Sigmoid colon (tissue), 7 donors: ENCODE data around the gene ABCC8. TPM values are rescaled to one million over a fixed set of nuclear protein-coding genes. Genes with fewer than 3 reads are reported as not detected.

Experiments used
- DNase-seq: peaks from one replicate; pipeline ENCODE4 v3.0.0-alpha.2; 2019
- H3K27ac ChIP-seq, 4 donors: fragments of 200-600 bp; sonication (generic); one replicate each; pipeline ENCODE4 v1.5.1; 2016 to 2019; ENCODE audit warnings: mild to moderate bottlenecking in 1 of 4
- H3K27me3 ChIP-seq, 3 donors: fragments of 200-600 bp; sonication (generic); one replicate each; pipeline ENCODE4 v1.5.1; 2019; ENCODE audit warnings: mild to moderate bottlenecking in 1 of 3
- H3K36me3 ChIP-seq, 4 donors: fragments of 200-600 bp; sonication (generic); one replicate each; pipeline ENCODE4 v1.5.1; 2016 to 2019
- H3K4me1 ChIP-seq, 4 donors: fragments of 200-600 bp; sonication (generic); one replicate each; pipeline ENCODE4 v1.5.1; 2017 to 2019
- H3K4me3 ChIP-seq, 4 donors: fragments of 200-600 bp; sonication (generic); one replicate each; pipeline ENCODE4 v1.5.1; 2017 to 2019; ENCODE audit warnings: mild to moderate bottlenecking in 2 of 4, moderate library complexity in 1 of 4
- H3K9me3 ChIP-seq, 4 donors: fragments of 200-600 bp in 3 of 4; sonication (generic) in 3 of 4; one replicate each; pipeline versions ENCODE4 v1.5.1 to v1.6.1; 2013 to 2019
- CTCF ChIP-seq, 4 experiments: fragments of 450-650 bp in 3 of 4; fragments of 200-600 bp in 1 of 4; IDR thresholded peaks; one replicate each; pipeline ENCODE4 v1.5.1; 2016 to 2019; ENCODE audit warnings: antibody characterized with exemption in 4 of 4, mild to moderate bottlenecking in 3 of 4, moderate library complexity in 2 of 4
- EP300 ChIP-seq, 4 donors: sonication (generic); formaldehyde crosslinking; IDR thresholded peaks; one replicate each; pipeline ENCODE4 v1.6.1; 2017; ENCODE audit warnings: antibody characterized with exemption in 4 of 4
- POLR2A ChIP-seq, 2 donors: fragments of 450-650 bp; IDR thresholded peaks; one replicate each; pipeline ENCODE4 v1.6.1; 2016; ENCODE audit warnings: antibody characterized with exemption in 2 of 2, mild to moderate bottlenecking in 2 of 2, moderate library complexity in 2 of 2
- POLR2AphosphoS5 ChIP-seq, 4 donors: sonication (generic); formaldehyde crosslinking; IDR thresholded peaks; one replicate each; pipeline ENCODE4 v1.6.1; 2017; ENCODE audit warnings: antibody characterized with exemption in 4 of 4
- WGBS, 2 donors: extraction: QIAGEN DNeasy Blood & Tissue Kit; methylation state at CpG; one replicate each; pipeline ENCODE4 v1.1.7; 2013; 5-methylcytosine and 5-hydroxymethylcytosine counted together
- intact Hi-C: fragments of 100-400 bp; cut with DNase I; formaldehyde crosslinking; loops from one replicate; pipeline ENCODE4 v1.15.1; 2023
- polyA plus RNA-seq, 3 donors: library from polyadenylated mRNA; stranded (reverse); fragments of 200-250 nt; gene quantifications; one replicate each; pipeline ENCODE4 v1.2.3, GENCODE V29; 2013
- total RNA-seq, 4 donors: library from RNA; depleted of rRNA; stranded (reverse); fragments of >200 nt; gene quantifications; one replicate each; pipeline ENCODE4 v1.1.0, GENCODE V29; 2016
- donor health status: healthy with polysubstance abuse.
- donor health status: Bipolar disorder and iron deficiency.
- donor health status: healthy.

Gene ABCC8
- total and polyA plus RNA-seq, 7 donors: 0.23 to 9.7 (median 2.6) TPM

- no peaks in the 10 kb centered on the region for H3K9me3 ChIP-seq
- intact Hi-C loops: no loop called here
- no peaks in the 10 kb centered on the region for H3K4me1 ChIP-seq
- peaks cover 6 to 26% (median 19%) of the 10 kb centered on the region in 3 donors for H3K27me3 ChIP-seq
- no peaks in the 10 kb centered on the region for H3K36me3 ChIP-seq
- WGBS, 2 donors: 92 to 95% methylated on average over 6 of the region's 6 CpGs
- H3K4me3 ChIP-seq: no peak overlapping the region
- no peak overlapping the region for H3K27ac ChIP-seq
- no peak for DNase-seq
- TF ChIP-seq POLR2AphosphoS5 (IDR thresholded peaks at IDR 0.05) (no peak), CTCF (IDR thresholded peaks at IDR 0.05) (no peak), EP300 (IDR thresholded peaks at IDR 0.05) (no peak)
These were observed 6.6 kb downstream of the ABCC8 start for GRCh38 chr11:17469998-17470397.

- no peaks in the 10 kb centered on the region for H3K4me1 ChIP-seq
- intact Hi-C loops: no loop called here
- TF ChIP-seq POLR2AphosphoS5 (IDR thresholded peaks at IDR 0.05) (no peak), CTCF (IDR thresholded peaks at IDR 0.05) (no peak)
- no peak overlapping the region for H3K27ac ChIP-seq
- peaks cover 0 to 7% (median 6%) of the 10 kb centered on the region in 3 donors for H3K27me3 ChIP-seq
- 85 to 93% methylated on average over 4 of the region's 4 CpGs for WGBS, 2 donors
- no peak for DNase-seq
- H3K4me3 ChIP-seq: no peak overlapping the region
- H3K36me3 ChIP-seq: no peaks in the 10 kb centered on the region
- H3K9me3 ChIP-seq: no peaks in the 10 kb centered on the region
These were observed 8.5 kb downstream of the ABCC8 start for GRCh38 chr11:17468122-17468521.

DNA sequence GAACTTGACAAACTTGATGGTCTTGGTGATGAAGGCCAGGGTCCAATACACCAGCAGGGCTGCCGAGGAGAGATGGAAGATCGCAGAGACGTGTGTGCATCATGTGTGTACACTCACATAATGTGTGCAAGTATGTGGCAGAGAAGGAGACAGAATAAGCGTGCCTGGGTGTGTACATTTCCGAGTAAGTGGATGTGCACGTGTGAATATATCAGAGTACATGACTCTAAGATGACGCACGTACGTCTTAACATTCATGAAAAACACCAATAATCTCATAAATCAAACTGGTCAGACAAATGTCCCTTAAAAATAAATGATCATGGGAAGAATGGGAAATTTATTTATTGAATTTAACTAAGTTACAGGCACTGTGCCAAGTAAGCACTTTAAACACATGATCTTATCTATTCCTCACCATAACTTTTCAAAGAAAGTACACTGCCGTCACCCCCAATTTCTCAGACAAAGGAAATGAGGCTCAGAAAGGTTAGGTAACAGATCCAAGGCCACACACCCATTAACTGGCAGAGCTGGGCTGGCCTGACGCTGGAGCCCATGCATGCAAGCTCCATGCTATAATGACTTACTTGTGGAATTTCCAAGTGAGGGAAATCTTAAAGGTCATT is 13.0 kb downstream of the ABCC8 start:
- Histone ChIP-seq H3K36me3 (no peaks in the 10 kb centered on the region), H3K9me3 (no peaks in the 10 kb centered on the region), H3K27me3 (no peaks in the 10 kb centered on the region), H3K27ac (no peak overlapping the region), H3K4me1 (no peaks in the 10 kb centered on the region), H3K4me3 (no peak overlapping the region)
- intact Hi-C loops: no loop called here
- DNase-seq: no peak
- WGBS, 2 donors: 72 to 81% methylated on average over 11 of the region's 11 CpGs
- TF ChIP-seq POLR2AphosphoS5 (IDR thresholded peaks at IDR 0.05) (no peak), CTCF (IDR thresholded peaks at IDR 0.05) (no peak), POLR2A (IDR thresholded peaks at IDR 0.05) (no peak), EP300 (IDR thresholded peaks at IDR 0.05) (no peak)

GRCh38 chr11:17462940-17463339 is 13.7 kb downstream of the ABCC8 start:
- Histone ChIP-seq H3K4me3 (no peak overlapping the region), H3K27me3 (no peaks in the 10 kb centered on the region), H3K36me3 (no peaks in the 10 kb centered on the region), H3K9me3 (no peaks in the 10 kb centered on the region), H3K27ac (no peak overlapping the region), H3K4me1 (no peaks in the 10 kb centered on the region)
- DNase-seq: no peak
- intact Hi-C loops: no loop called here
- 55 to 66% methylated on average over 13 of the region's 13 CpGs for WGBS, 2 donors
- TF ChIP-seq POLR2A (IDR thresholded peaks at IDR 0.05) (no peak), POLR2AphosphoS5 (IDR thresholded peaks at IDR 0.05) (no peak), CTCF (IDR thresholded peaks at IDR 0.05) (no peak), EP300 (IDR thresholded peaks at IDR 0.05) (no peak)

GRCh38 chr11:17460406-17460805 is 16.2 kb downstream of the ABCC8 start:
- intact Hi-C loops: no loop called here

More at GRCh38 chr11:17460406-17460805, 16.2 kb downstream of the ABCC8 start:
- H3K4me3 ChIP-seq: no peak overlapping the region
- H3K4me1 ChIP-seq: no peaks in the 10 kb centered on the region
- H3K9me3 ChIP-seq: no peaks in the 10 kb centered on the region
- no peak for TF ChIP-seq POLR2AphosphoS5 (IDR thresholded peaks at IDR 0.05)
- TF ChIP-seq POLR2A (IDR thresholded peaks at IDR 0.05): no peak
- TF ChIP-seq CTCF (IDR thresholded peaks at IDR 0.05): no peak
- TF ChIP-seq EP300 (IDR thresholded peaks at IDR 0.05): no peak
- no peak overlapping the region for H3K27ac ChIP-seq
- WGBS, 2 donors: 92 to 93% methylated on average over 12 of the region's 12 CpGs
- DNase-seq: no peak
- H3K36me3 ChIP-seq: no peaks in the 10 kb centered on the region
- no peaks in the 10 kb centered on the region for H3K27me3 ChIP-seq
